Endothelial cell of umbilical vein (primary cell): Measurements from ENCODE around the gene PDGFRB.

ENCODE experiments used
- CTCF ChIP-seq, 2 donors: IDR thresholded peaks; 1 replicate in 1 of 2; 2 replicates in 1 of 2; pipeline ENCODE4 v1.5.1; 2011; ENCODE audit warnings: low read length in 2 of 2, mild to moderate bottlenecking in 2 of 2, moderate library complexity in 2 of 2, control low read depth in 1 of 2, inconsistent platforms in 1 of 2, low read depth in 1 of 2; ENCODE audit not compliant: insufficient read depth in 1 of 2; ENCODE audit errors: extremely low read depth in 1 of 2
- EZH2 ChIP-seq: IDR thresholded peaks from 2 replicates; pipeline ENCODE4 v1.6.1; 2012; ENCODE audit warnings: borderline replicate concordance, low read depth, mild to moderate bottlenecking, moderate library complexity, low read length, inconsistent platforms; ENCODE audit not compliant: severe bottlenecking
- FOS ChIP-seq: IDR thresholded peaks from 2 replicates; pipeline ENCODE4 v1.6.1; 2011; ENCODE audit warnings: mild to moderate bottlenecking, low read length, moderate library complexity, borderline replicate concordance; ENCODE audit not compliant: insufficient read depth
- GATA2 ChIP-seq: IDR thresholded peaks from 2 replicates; pipeline ENCODE4 v1.7.0; 2011; ENCODE audit warnings: low read depth, mild to moderate bottlenecking, moderate library complexity, mixed read lengths, low read length; ENCODE audit not compliant: insufficient read length, insufficient read depth
- MAX ChIP-seq: IDR thresholded peaks from 2 replicates; pipeline ENCODE4 v1.6.1; 2011; ENCODE audit not compliant: insufficient read depth, insufficient read length
- MYC ChIP-seq: IDR thresholded peaks from one replicate; pipeline ENCODE4 v1.6.1; 2011; ENCODE audit warnings: mild to moderate bottlenecking, low read depth, low read length
- POLR2A ChIP-seq: IDR thresholded peaks from 2 replicates; pipeline ENCODE4 v1.6.1; 2012; ENCODE audit warnings: low read depth, mild to moderate bottlenecking, control low read depth, low read length
- POLR2AphosphoS5 ChIP-seq: IDR thresholded peaks from 2 replicates; pipeline ENCODE4 v1.6.1; 2012; ENCODE audit warnings: low read depth, mild to moderate bottlenecking, control low read depth, low read length, moderate library complexity; ENCODE audit not compliant: insufficient read depth

- no peak for TF ChIP-seq CTCF (IDR thresholded peaks at IDR 0.05; ENCODE audit: extremely low read depth in 1 of 2, insufficient read depth in 1 of 2, low read depth in 1 of 2, low read length in 2 of 2)
- no peak for TF ChIP-seq POLR2AphosphoS5
- TF ChIP-seq EZH2 = no peak
- no peak for TF ChIP-seq POLR2A
- no peak for TF ChIP-seq FOS
- no peak for TF ChIP-seq MAX
- TF ChIP-seq MYC = no peak
- TF ChIP-seq GATA2 = no peak
Measured at GRCh38 chr5:150116667-150117400, 38.8 kb downstream of the PDGFRB start.
